DMS79 treated with DMSO at 0.1 percent for 48 hours (cell line): Measurements from ENCODE around the gene ADGRD1.
"Not testable (repeated sequence)": the region's sequence is repeated elsewhere in the genome, so short reads cannot be mapped to it uniquely, and the experiment has no call there.

Source experiments
- DNase-seq: peaks from one replicate; lab custom pipeline; 2025; lab: John Stamatoyannopoulos, UW

Gene ADGRD1

DNA sequence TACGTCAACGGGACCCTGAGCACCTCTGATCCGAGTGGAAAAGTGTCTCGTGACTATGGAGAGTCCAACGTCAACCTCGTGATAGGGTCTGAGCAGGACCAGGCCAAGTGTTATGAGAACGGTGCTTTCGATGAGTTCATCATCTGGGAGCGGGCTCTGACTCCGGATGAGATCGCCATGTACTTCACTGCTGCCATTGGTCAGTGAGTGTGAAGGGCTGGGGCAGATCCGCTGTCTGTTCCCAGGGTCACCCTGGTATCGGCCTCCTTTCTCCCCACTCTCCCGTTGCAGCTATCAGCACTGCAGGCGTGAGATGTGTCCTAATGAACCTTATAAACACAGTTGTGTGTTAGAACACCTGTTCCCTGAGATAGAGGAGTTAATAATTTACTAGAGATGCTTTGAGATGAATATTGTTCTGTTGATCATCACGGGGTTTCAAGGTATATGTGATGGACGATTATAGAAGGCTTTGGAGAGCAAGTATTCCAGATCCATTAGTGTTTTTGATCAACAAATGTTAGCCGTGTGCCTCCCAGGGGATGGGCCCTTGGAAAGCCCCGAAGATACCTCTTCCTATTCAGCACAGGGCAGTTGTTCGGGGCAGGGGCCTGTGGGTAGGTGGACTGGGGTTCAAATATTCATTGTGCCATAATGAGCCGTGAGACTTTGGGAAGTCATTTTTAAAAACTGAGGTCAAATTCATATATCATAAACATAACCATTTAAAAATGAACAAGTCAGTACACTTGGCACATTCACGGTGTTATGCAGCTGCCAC is 33.6 kb downstream of the ADGRD1 start:
- DNase-seq, result no peak

DNA sequence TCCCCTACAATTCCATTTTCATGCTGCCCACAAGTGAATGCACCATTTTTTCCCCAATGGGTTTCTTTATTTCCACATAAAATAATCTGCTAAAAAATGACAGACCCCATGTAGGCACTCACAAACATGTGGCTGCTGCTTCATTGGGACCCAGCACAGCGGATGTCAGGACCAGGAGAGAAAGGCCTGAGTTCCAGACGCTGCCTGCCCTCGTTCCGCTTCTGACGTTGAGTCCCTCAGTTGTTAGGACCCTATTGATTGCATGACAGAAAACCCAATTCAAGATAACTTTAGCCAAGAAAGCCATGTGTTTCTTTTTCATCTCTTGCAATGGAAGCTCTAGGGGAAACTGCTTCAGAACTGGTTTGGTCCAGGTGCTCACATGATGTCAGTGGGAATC is 34.6 kb downstream of the ADGRD1 start:
- DNase-seq, result no peak

DNA sequence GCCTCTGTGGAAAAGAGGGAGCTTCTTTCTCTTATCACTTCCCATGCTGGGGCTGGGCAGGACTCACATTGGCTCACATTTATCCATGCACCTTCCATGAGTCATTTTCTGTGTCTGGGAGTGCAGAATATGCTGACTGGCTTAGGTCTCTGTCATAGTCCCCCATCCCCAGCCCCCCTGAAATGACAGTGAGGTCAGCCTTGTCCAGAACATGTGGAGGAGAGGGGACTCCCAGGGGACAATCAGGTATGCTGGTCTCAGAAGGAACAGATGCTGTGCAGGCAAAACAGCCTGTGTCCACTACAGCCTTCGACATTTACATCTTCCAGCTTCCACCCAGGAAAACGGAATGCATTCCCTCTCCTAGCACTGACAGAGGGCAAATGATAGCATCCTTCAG is 35.0 kb downstream of the ADGRD1 start:
- no peak for DNase-seq

DNA sequence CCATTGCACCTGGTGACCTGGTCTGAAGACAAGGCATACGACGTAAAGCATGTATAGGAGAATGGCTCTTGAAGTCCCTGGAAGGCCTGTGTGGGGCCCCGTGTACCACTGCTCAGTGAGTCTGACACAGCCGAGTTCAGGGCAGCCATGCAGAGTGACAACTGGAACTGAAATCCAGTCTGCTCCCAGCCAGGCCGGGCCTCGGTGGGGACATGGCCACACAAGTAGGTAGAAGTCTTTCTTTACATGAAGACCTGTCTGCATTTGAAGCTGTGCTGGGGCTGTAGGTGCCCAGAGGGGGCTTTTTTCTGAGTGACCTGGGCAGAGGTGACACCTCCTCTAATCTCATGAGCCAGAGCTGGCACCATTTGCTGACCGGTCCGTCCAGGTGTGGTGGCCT is 35.7 kb downstream of the ADGRD1 start:
- DNase-seq, result no peak

DNA sequence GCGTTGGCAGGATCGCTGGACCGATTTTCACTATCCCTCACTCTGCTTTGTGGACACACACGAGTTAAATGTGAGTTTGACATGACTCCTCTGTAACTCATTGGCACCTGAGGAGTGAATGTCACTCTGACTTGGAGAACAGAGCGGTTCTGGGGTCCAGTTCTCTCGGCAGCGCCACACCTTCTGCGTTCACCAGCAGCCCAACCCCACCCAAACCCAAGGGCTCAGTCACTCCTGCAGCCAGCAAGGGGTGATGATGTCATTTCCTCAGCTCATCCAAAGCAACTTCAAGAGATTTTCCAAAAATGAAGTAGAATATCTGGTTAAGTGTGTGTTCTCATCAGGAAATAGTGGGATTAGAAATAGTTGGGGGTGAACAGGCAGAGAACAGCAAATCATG is 36.3 kb downstream of the ADGRD1 start:
- DNase-seq, result no peak

DNA sequence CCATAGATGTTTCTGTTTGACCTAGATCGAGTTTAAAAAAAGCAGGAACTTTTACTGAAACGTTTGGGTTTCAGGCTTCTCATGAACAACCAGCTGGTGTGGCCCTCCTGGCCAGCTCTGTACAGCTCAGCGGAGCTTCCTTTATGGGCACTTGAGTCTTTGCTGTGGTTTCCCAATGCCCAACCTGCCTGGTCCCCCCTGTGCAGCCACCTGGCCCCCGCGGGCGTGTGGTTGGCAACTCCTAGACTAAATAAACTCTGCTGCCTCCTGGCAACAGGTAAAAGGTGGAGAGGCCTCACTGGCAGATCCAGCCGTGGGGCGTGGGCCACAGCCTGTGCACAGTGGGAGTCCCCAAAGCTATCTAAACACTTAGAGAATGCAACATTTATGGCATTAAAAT is 38.7 kb downstream of the ADGRD1 start:
- DNase-seq, result peak; percentile 76

DNA sequence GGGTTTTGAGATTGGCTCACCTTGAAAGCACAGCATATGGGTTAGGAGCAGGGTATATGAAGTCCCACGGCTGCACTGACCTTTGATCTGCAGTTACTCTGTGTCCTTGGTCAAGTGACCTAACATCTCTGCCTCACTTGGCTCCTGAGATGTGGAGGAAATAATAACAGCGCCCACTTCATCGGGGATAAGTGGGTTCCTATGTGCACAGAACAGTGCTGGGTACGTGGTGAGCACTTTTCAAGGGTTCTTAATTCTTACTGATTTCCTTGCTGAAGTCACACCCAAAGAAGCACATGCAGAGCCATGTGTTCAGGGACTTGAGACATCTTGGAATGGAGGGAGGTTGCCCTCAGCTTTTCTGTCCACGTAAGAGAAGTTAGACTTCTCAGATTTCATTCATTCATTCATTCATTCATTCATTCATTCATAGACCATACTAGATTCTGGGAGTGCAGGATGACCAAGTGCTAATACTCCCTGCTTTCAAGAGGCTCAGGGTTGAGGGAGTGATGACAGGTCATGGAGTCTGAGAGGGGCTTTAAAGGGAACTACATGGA is 39.4 kb downstream of the ADGRD1 start:
- DNase-seq, result no peak

DNA sequence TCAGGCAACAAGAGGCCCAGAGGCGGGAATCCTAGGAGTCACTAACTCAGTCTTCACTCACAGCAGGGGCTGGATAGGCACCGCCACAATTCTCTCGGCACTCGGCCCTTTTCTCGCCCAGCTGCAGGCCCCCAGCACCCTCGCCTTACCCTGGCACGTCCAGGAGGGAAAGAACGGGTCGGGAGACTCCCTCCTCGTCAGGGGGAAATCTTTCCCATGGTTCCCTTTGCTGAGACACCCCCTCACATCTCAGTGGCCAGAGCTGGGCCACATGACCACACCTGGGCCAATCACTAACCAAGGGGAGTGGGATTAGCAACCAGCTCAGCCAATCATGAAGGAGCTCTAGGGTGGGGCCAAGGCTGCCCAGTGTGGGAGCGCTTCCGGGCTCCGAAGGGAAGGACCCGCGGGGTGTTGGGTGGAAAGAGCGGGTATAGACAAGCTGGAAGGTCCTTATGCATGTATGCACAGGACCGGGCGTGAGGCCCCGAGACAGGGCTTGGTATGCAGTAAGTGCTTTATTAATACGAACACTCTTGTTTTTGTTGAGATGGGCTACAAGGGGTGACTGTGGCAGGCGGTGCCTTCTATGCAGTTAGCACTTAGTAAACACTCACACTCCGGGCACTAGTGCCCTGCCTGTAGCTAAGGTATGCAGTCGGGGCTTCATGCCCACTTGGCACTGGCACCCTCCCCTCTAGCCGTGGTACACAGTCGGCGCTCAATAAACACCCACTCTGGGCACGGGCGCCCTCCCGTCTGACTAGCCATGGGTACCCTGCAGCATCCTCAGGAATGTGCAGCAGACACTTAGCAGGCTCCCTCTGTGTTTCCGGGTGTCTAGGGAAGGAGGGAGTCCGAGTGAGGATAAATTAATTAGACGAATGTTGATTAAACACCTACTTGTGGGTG is 40.3 kb downstream of the ADGRD1 start:
- DNase-seq, result no peak

DNA sequence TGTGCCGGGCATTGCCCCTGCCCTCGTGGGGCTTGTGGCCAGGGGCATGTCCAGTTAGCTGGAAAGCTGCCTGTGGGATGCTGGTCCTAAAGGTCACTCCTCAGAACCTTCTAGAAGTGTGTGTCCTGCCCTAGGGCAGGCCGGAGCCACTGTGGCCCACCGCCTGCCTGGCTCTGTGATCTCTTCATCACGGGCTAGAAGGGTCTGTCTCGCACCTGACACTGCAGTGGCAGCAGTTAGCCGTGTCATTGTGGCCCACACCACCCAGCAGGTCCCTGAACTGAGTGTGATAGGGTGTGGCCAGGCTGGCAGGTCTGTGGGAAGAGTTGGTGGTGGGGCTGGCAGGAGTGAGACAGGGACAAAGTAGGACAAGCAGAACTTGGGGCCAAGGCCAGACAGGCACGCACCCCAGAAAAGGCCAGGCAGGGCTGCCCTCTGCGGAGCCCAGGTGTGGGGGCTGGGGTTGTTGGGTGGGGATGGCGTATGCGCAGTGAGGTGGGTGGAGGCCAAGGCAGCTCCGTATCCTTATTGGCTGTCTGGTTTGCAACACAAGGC is 41.2 kb downstream of the ADGRD1 start:
- no peak for DNase-seq

DNA sequence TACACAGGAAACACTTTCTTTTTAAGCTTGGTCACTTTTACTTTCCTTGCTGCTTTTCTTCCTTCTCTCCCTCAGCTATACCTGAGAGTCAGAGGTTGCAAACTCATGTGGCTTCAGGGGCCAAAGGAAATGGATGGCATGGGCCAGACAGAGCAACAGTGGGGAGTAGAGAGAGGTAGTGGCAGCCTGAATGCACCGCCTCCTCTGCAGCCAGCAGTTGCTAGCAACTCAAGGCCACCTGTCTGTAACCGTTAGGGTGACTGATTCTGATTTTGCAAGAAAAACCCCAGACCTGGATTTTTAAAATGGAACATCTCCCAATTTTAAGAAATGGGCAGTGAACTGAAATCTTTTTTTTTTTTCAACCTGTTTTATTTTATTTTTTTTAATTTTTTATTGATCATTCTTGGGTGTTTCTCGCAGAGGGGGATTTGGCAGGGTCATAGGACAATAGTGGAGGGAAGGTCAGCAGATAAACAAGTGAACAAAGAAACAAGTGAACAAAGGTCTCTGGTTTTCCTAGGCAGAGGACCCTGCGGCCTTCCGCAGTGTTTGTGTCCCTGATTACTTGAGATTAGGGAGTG is 41.8 kb downstream of the ADGRD1 start:
- DNase-seq, result not testable (repeated sequence)

DNA sequence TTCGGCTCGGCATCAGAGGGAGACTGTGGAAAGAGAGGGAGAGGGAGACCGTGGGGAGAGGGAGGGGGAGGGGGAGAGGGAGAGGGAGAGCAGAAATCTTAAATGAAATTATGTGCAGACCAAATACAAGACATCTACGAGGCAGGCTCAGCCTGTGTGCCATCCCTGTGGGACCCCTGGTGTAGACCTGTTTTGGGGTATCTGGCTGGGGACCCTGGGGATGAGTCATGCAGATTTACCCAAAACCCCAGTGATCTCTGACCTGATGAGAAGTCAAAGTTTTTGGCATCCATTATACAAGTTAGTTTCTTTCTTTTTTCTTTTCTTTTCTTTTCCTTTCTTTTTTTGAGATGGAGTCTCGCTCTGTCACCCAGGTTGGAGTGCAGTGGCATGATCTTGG is 44.4 kb downstream of the ADGRD1 start:
- no peak for DNase-seq

DNA sequence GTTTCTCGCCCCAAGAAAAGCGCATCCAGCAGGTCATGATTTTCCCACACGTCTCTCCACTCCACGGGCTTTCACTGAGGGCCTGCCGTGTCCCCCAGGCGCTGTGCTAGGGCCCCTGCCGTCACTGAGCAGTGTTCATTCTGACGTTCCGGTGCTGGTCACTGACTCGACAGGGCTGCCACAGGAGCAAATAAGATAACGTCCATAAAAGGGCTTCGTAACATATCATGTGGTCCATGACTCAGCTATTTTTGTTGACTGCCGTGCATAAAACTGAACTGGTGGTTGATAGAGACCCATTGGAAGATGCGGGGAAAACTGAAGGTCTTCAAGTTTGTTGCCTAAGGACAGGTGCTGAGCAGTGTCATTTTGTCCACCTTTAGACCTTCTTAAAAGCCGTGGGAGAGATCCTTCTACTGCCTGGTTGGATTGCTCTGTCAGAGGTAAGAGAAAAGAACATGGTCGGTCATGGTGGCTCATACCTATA is 46.3 kb downstream of the ADGRD1 start:
- DNase-seq, result no peak

DNA sequence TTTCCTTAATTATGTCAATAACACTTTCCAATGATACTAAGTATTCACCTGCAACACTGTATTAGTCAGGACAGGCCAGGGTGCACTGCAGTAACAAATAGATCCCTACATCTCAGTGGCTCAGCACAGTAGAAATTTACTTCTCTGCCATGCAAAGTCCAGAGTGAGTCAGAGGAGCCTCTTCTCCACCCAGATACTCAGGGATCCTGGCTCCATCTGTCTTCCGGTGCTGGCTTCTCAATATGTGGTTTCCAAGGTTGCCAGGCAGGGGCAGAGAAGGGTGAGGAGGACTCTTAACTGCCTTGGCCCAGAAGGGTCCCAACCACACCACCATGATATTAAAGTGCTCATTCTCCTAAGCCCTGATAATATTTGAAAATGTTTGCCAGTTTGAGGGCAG is 47.8 kb downstream of the ADGRD1 start:
- DNase-seq, result no peak

DNA sequence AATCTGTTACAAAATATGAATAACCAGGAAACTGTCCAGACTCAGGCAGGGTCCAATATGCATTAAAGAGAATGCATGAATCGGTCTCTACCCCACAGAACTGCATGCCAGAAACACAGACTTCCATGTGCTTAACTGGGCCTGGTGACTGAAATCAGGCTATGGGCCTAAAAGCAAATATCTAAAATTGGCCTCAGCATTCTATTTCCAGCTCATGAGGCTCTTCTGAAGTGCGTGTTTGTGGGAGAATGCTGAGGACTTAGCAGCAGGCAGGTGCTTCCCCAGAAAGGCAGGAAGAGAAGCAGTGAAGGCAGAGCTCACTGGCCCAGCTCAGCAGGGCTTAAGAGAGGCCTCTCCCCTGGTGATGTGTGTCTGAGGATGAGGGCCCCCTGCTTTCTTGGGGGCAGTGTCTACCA is 48.5 kb downstream of the ADGRD1 start:
- DNase-seq, result no peak

DNA sequence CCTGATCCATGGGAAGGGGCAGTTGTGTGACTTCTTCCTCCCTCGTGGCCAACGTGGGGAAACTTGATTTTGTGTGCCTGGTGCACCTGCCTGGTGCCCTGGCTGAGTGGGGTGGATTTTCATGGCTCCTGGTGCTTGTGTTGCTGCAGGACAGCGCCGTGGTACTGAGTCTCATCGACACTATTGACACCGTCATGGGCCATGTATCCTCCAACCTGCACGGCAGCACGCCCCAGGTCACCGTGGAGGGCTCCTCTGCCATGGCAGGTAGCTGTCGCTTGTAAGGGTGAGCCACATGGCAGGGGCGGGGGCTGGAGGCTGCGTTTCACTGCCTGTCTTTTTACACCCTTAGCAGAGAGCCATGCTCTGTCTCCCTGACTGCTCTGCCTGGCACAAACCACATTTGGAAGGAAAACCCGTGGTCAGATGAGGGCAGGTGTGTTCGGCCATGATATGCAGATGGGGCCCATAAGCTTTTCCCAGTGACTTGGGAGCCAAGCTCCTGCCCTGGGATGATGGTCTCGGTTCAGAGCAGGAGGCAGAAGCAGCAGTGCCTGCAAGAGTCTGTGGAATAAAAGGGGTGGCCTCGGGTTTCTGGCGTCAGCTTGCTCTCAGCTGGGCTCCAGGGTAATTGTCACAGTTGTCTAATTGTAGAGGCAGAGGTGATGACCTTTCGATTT is 49.5 kb downstream of the ADGRD1 start:
- DNase-seq, result no peak

DNA sequence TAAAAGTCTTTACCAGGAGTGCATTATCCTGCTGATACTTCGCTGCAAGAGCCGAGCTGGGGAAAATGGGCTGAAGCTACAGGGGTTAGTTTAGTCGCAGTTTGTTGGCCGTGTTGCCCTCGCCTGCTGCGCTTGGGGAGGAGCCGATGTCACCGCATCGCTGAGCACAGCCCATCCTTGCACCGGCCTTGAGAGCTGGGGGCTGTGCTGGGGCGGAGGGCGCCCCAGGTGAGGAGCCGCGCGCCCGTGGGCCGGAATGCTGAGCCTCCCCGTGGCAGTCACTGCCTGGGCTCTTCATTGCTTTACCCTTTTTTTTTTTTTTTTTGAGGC is 50.0 kb downstream of the ADGRD1 start:
- peak; percentile 8 for DNase-seq

DNA sequence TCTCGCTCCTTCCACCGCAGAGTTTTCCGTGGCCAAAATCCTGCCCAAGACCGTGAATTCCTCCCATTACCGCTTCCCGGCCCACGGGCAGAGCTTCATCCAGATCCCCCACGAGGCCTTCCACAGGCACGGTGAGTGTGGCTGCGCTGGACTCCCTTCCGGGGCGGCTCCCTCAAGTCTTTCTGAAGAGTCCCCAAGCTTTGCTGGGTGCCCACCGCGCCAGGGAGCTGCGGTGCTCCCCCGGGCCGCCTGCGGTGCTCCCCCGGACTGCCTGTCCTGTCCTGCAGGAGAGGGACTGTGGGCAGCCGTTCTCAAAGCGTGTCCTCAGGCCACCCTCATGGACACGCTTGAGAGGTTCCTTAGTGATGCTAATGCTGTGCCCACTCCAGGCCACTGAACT is 50.5 kb downstream of the ADGRD1 start:
- no peak for DNase-seq

DNA sequence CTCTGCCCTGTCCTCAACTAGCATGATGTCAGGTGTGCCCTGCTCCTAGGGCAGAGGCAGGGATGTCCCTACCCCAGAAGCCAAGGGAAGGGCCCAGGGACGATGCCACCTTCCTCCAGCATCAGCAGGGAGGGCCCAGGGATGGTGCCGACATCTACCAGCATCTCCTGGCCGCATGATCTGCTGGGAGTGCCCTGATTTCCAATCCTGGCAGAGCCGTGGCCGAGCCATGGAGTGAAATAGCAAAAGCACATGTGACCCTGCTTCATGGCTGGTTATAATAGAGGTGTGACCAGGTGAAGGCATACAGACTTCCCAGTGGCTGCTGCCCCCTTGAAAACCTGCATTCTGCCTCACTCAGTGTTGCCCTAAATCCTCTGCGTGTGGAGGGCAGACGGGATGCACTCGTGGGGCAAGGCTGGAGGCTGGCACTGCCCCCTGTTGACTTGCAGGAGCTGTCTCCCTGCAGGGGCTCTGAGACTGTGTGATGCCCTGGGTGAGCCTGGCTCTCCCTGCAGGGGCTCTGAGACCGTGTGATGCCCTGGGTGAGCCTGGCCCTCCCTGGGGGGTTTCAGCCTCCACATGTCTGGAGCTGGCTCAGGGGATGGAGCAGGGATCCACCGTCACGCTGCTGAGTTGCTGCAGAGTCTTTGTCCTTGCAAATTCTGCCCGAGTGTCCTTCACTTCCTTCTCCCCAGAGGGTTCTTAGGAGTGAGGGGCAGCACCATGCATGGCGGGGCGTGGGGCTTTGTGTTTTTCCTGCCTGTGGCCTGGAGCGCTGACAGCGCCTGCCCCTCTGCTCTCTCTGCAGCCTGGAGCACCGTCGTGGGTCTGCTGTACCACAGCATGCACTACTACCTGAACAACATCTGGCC is 51.7 kb downstream of the ADGRD1 start:
- no peak for DNase-seq

DNA sequence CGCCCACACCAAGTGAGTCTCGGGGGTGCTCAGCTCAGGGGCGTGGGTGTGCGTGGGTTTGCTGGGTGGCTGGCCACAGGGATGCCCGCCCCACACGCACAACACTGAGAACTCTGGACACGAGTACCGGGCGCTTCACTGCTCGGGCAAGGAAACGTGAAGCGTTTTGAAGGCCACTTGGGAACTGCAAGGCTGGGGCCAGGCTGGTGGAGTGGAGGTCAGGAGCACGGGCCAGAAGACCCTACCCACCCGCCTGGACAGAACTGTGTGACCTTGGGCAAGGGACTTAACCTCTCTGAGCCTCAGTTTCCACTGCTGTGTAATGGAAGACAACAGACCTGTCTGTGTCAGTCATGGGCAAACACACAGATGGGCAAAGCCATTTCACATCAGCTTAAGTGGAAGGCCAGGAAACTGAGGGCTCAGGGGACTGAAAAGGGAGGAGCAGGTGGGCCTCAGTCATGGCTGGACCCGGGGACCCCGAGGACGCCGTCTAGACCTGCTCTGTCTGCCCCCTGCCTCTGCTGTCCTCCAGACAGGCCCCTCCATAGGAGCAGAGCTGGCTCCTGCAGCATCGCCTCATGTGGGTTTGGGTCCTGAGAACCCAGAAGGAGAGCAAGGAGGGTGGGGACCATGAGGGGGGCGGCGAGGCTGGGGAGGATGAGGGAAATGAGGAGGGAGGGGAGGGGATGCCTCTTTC is 52.5 kb downstream of the ADGRD1 start:
- no peak for DNase-seq
